ENCODE results near the gene FAM13A.

Gene FAM13A

GRCh38 chr4:88982757-88983156 is 74.2 kb downstream of the FAM13A start:
- TF ChIP-seq CTCF (IDR thresholded peaks at IDR 0.05) (no peak), ZFX (IDR thresholded peaks at IDR 0.05; ENCODE audit: borderline replicate concordance) (no peak)
- no peak overlapping the region for H3K27ac ChIP-seq

GRCh38 chr4:88981993-88982392 is 75.0 kb downstream of the FAM13A start:
- H3K27ac ChIP-seq = no peak overlapping the region
- no peak for TF ChIP-seq ZFX (IDR thresholded peaks at IDR 0.05; ENCODE audit: borderline replicate concordance)
- no peak for TF ChIP-seq CTCF (IDR thresholded peaks at IDR 0.05)

GRCh38 chr4:88981556-88981955 is 75.4 kb downstream of the FAM13A start:
- no peak overlapping the region for H3K27ac ChIP-seq
- TF ChIP-seq CTCF (IDR thresholded peaks at IDR 0.05) = no peak
- TF ChIP-seq ZFX (IDR thresholded peaks at IDR 0.05; ENCODE audit: borderline replicate concordance) = no peak

- TF ChIP-seq ZFX (IDR thresholded peaks at IDR 0.05; ENCODE audit: borderline replicate concordance) (no peak), CTCF (IDR thresholded peaks at IDR 0.05) (no peak)
- H3K27ac ChIP-seq = no peak overlapping the region
These were observed 77.7 kb downstream of the FAM13A start for GRCh38 chr4:88979276-88979675.

GRCh38 chr4:88976775-88977035 is 80.3 kb downstream of the FAM13A start:
- no peak overlapping the region for H3K27ac ChIP-seq

GRCh38 chr4:88975958-88976774 is 80.8 kb downstream of the FAM13A start:
- no peak overlapping the region for H3K27ac ChIP-seq
- TF ChIP-seq CTCF (IDR thresholded peaks at IDR 0.05) (no peak), ZFX (IDR thresholded peaks at IDR 0.05; ENCODE audit: borderline replicate concordance) (no peak)

More at GRCh38 chr4:88976775-88977035, 80.3 kb downstream of the FAM13A start:
- TF ChIP-seq ZFX (IDR thresholded peaks at IDR 0.05; ENCODE audit: borderline replicate concordance) = no peak
- no peak for TF ChIP-seq CTCF (IDR thresholded peaks at IDR 0.05)

- no peak overlapping the region for H3K27ac ChIP-seq
- TF ChIP-seq ZFX (IDR thresholded peaks at IDR 0.05; ENCODE audit: borderline replicate concordance) (no peak), CTCF (IDR thresholded peaks at IDR 0.05) (no peak)
These were observed 85.4 kb downstream of the FAM13A start for GRCh38 chr4:88971536-88971935.
